ENCODE data around the gene ACOXL. TPM values are rescaled to one million over a fixed set of nuclear protein-coding genes. Genes with fewer than 3 reads are reported as not detected.

The ACOXL gene
- polyA plus RNA-seq, 2 donors, result not detected

GRCh38 chr2:110905217-110905616, 172.8 kb downstream of the ACOXL start:
- no peaks in the 10 kb centered on the region for H3K27me3 ChIP-seq (ENCODE audit: control insufficient read depth in 1 of 2, insufficient read depth in 2 of 2, low read length in 2 of 2)
- WGBS, 2 donors, result 86 to 91% methylated on average over 3 of the region's 3 CpGs
- H3K36me3 ChIP-seq (ENCODE audit: control insufficient read depth in 2 of 2, insufficient read depth in 2 of 2, low read length in 1 of 2), result no peaks in the 10 kb centered on the region

GRCh38 chr2:110906613-110907298, 174.4 kb downstream of the ACOXL start:
- no peaks in the 10 kb centered on the region for H3K36me3 ChIP-seq (ENCODE audit: control insufficient read depth in 2 of 2, insufficient read depth in 2 of 2, low read length in 1 of 2)
- no peaks in the 10 kb centered on the region for H3K9me3 ChIP-seq (ENCODE audit: control insufficient read depth in 2 of 2, insufficient read depth in 1 of 2, low read depth in 1 of 2, low read length in 1 of 2)
- no peaks in the 10 kb centered on the region for H3K4me1 ChIP-seq (ENCODE audit: control insufficient read depth in 2 of 2, insufficient read depth in 2 of 2, low read length in 1 of 2)
- no peak overlapping the region for H3K27ac ChIP-seq (ENCODE audit: low read depth in 2 of 2, low read length in 1 of 2)
- H3K27me3 ChIP-seq (ENCODE audit: control insufficient read depth in 1 of 2, insufficient read depth in 2 of 2, low read length in 2 of 2), result no peaks in the 10 kb centered on the region
- no peak overlapping the region for H3K4me3 ChIP-seq (ENCODE audit: low read depth in 1 of 2, low read length in 2 of 2)
- 93 to 95% methylated on average over 6 of the region's 6 CpGs for WGBS, 2 donors

More at GRCh38 chr2:110905217-110905616, 172.8 kb downstream of the ACOXL start:
- Histone ChIP-seq H3K9me3 (ENCODE audit: control insufficient read depth in 2 of 2, insufficient read depth in 1 of 2, low read depth in 1 of 2, low read length in 1 of 2) (no peaks in the 10 kb centered on the region), H3K4me1 (ENCODE audit: control insufficient read depth in 2 of 2, insufficient read depth in 2 of 2, low read length in 1 of 2) (no peaks in the 10 kb centered on the region), H3K4me3 (ENCODE audit: low read depth in 1 of 2, low read length in 2 of 2) (no peak overlapping the region), H3K27ac (ENCODE audit: low read depth in 2 of 2, low read length in 1 of 2) (no peak overlapping the region)

GRCh38 chr2:110909501-110909900, 177.1 kb downstream of the ACOXL start:
- WGBS, 2 donors, result 82 to 96% methylated on average over 3 of the region's 3 CpGs
- Histone ChIP-seq H3K27ac (ENCODE audit: low read depth in 2 of 2, low read length in 1 of 2) (no peak overlapping the region), H3K36me3 (ENCODE audit: control insufficient read depth in 2 of 2, insufficient read depth in 2 of 2, low read length in 1 of 2) (no peaks in the 10 kb centered on the region), H3K4me3 (ENCODE audit: low read depth in 1 of 2, low read length in 2 of 2) (no peak overlapping the region), H3K27me3 (ENCODE audit: control insufficient read depth in 1 of 2, insufficient read depth in 2 of 2, low read length in 2 of 2) (no peaks in the 10 kb centered on the region), H3K4me1 (ENCODE audit: control insufficient read depth in 2 of 2, insufficient read depth in 2 of 2, low read length in 1 of 2) (no peaks in the 10 kb centered on the region), H3K9me3 (ENCODE audit: control insufficient read depth in 2 of 2, insufficient read depth in 1 of 2, low read depth in 1 of 2, low read length in 1 of 2) (no peaks in the 10 kb centered on the region)

GRCh38 chr2:110910423-110910822, 178.1 kb downstream of the ACOXL start:
- WGBS, 2 donors, result 55 to 64% methylated on average over 1 of the region's 1 CpG
- H3K27ac ChIP-seq (ENCODE audit: low read depth in 2 of 2, low read length in 1 of 2), result no peak overlapping the region

DNA sequence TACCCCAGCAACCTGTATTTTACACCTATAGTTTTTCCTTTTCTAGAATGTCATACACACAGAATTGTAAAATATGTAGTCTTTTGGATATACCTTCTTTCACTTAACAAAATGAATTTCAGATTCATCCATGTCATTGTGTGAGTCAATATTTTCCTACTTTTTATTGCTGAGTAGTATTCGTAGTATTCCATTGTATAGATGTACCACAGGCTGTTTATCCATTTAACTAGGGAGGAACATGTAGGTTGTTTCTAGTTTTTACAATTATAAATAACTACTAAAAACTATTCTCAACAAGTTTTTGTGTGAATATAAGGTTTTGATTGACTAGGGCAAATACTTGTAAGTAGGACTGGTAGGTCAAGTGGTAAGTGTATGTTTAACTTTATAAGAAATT, 187.4 kb downstream of the ACOXL start:
- Histone ChIP-seq H3K4me1 (ENCODE audit: control insufficient read depth in 2 of 2, insufficient read depth in 2 of 2, low read length in 1 of 2) (no peaks in the 10 kb centered on the region), H3K36me3 (ENCODE audit: control insufficient read depth in 2 of 2, insufficient read depth in 2 of 2, low read length in 1 of 2) (no peaks in the 10 kb centered on the region), H3K9me3 (ENCODE audit: control insufficient read depth in 2 of 2, insufficient read depth in 1 of 2, low read depth in 1 of 2, low read length in 1 of 2) (no peaks in the 10 kb centered on the region), H3K27ac (ENCODE audit: low read depth in 2 of 2, low read length in 1 of 2) (no peak overlapping the region), H3K4me3 (ENCODE audit: low read depth in 1 of 2, low read length in 2 of 2) (no peak overlapping the region), H3K27me3 (ENCODE audit: control insufficient read depth in 1 of 2, insufficient read depth in 2 of 2, low read length in 2 of 2) (no peaks in the 10 kb centered on the region)
- WGBS, 2 donors, result 98 to 99% methylated on average over 1 of the region's 1 CpG

More at GRCh38 chr2:110910423-110910822, 178.1 kb downstream of the ACOXL start:
- no peaks in the 10 kb centered on the region for H3K9me3 ChIP-seq (ENCODE audit: control insufficient read depth in 2 of 2, insufficient read depth in 1 of 2, low read depth in 1 of 2, low read length in 1 of 2)
- H3K36me3 ChIP-seq (ENCODE audit: control insufficient read depth in 2 of 2, insufficient read depth in 2 of 2, low read length in 1 of 2), result no peaks in the 10 kb centered on the region
- no peaks in the 10 kb centered on the region for H3K4me1 ChIP-seq (ENCODE audit: control insufficient read depth in 2 of 2, insufficient read depth in 2 of 2, low read length in 1 of 2)
- H3K27me3 ChIP-seq (ENCODE audit: control insufficient read depth in 1 of 2, insufficient read depth in 2 of 2, low read length in 2 of 2), result no peaks in the 10 kb centered on the region
- no peak overlapping the region for H3K4me3 ChIP-seq (ENCODE audit: low read depth in 1 of 2, low read length in 2 of 2)

GRCh38 chr2:110925479-110925878, 193.1 kb downstream of the ACOXL start:
- peaks cover 0 to 7% of the 10 kb centered on the region in 2 donors for H3K9me3 ChIP-seq (ENCODE audit: control insufficient read depth in 2 of 2, insufficient read depth in 1 of 2, low read depth in 1 of 2, low read length in 1 of 2)
- no peaks in the 10 kb centered on the region for H3K36me3 ChIP-seq (ENCODE audit: control insufficient read depth in 2 of 2, insufficient read depth in 2 of 2, low read length in 1 of 2)
- H3K4me1 ChIP-seq (ENCODE audit: control insufficient read depth in 2 of 2, insufficient read depth in 2 of 2, low read length in 1 of 2), result no peaks in the 10 kb centered on the region

DNA sequence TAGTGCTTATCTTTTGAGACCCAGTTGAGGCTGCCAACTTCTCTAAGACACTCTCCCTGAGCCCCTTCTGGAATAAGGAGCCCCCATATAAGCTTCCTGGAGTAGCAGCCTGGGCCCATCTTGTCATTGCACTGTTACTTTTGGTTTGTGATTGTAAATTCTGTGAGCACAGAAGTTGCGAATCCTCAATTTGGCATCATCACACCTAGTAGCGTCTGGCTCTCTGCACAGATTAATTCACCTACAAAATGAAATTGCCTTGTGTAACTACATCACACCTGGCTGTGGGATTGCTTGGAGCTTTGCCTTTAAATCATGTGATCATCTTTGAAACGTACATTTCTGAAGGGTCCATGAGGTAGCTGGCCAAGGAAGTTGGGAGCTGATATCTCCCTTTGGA, 195.2 kb downstream of the ACOXL start:
- no peak overlapping the region for H3K27ac ChIP-seq (ENCODE audit: low read depth in 2 of 2, low read length in 1 of 2)
- peaks cover 0 to 7% of the 10 kb centered on the region in 2 donors for H3K9me3 ChIP-seq (ENCODE audit: control insufficient read depth in 2 of 2, insufficient read depth in 1 of 2, low read depth in 1 of 2, low read length in 1 of 2)
- H3K36me3 ChIP-seq (ENCODE audit: control insufficient read depth in 2 of 2, insufficient read depth in 2 of 2, low read length in 1 of 2), result no peaks in the 10 kb centered on the region
- 84 to 90% methylated on average over 3 of the region's 3 CpGs for WGBS, 2 donors
- no peaks in the 10 kb centered on the region for H3K27me3 ChIP-seq (ENCODE audit: control insufficient read depth in 1 of 2, insufficient read depth in 2 of 2, low read length in 2 of 2)
- no peaks in the 10 kb centered on the region for H3K4me1 ChIP-seq (ENCODE audit: control insufficient read depth in 2 of 2, insufficient read depth in 2 of 2, low read length in 1 of 2)
- no peak overlapping the region for H3K4me3 ChIP-seq (ENCODE audit: low read depth in 1 of 2, low read length in 2 of 2)

More at GRCh38 chr2:110925479-110925878, 193.1 kb downstream of the ACOXL start:
- H3K27ac ChIP-seq (ENCODE audit: low read depth in 2 of 2, low read length in 1 of 2), result no peak overlapping the region
- H3K27me3 ChIP-seq (ENCODE audit: control insufficient read depth in 1 of 2, insufficient read depth in 2 of 2, low read length in 2 of 2), result no peaks in the 10 kb centered on the region
- H3K4me3 ChIP-seq (ENCODE audit: low read depth in 1 of 2, low read length in 2 of 2), result no peak overlapping the region

- Histone ChIP-seq H3K4me3 (ENCODE audit: low read depth in 1 of 2, low read length in 2 of 2) (no peak overlapping the region), H3K9me3 (ENCODE audit: control insufficient read depth in 2 of 2, insufficient read depth in 1 of 2, low read depth in 1 of 2, low read length in 1 of 2) (peaks cover 0 to 7% of the 10 kb centered on the region in 2 donors), H3K4me1 (ENCODE audit: control insufficient read depth in 2 of 2, insufficient read depth in 2 of 2, low read length in 1 of 2) (no peaks in the 10 kb centered on the region), H3K36me3 (ENCODE audit: control insufficient read depth in 2 of 2, insufficient read depth in 2 of 2, low read length in 1 of 2) (no peaks in the 10 kb centered on the region), H3K27ac (ENCODE audit: low read depth in 2 of 2, low read length in 1 of 2) (no peak overlapping the region), H3K27me3 (ENCODE audit: control insufficient read depth in 1 of 2, insufficient read depth in 2 of 2, low read length in 2 of 2) (no peaks in the 10 kb centered on the region)
- 95 to 96% methylated on average over 1 of the region's 1 CpG for WGBS, 2 donors
Observed at GRCh38 chr2:110929528-110929927, 197.2 kb downstream of the ACOXL start.

DNA sequence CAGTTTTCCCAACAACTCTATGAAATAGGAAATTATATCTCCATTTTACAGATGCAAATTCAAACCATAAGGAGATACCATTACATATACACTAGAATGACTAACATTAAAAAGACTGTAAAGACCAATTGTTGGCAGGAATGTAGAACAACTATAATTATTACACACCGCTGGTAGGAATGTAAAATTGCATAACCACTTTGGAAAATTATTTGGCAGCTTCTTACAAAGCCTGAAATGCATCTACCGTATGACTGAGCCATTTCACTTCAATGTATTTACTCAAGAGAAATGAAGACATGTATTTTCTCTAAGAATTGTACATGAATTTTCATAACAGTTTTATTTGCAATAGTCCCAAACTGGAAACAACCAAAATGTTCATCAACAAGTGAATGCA, 199.3 kb downstream of the ACOXL start:
- no peak overlapping the region for H3K4me3 ChIP-seq (ENCODE audit: low read depth in 1 of 2, low read length in 2 of 2)
- H3K36me3 ChIP-seq (ENCODE audit: control insufficient read depth in 2 of 2, insufficient read depth in 2 of 2, low read length in 1 of 2), result no peaks in the 10 kb centered on the region
- no peaks in the 10 kb centered on the region for H3K4me1 ChIP-seq (ENCODE audit: control insufficient read depth in 2 of 2, insufficient read depth in 2 of 2, low read length in 1 of 2)
- 27 to 48% methylated on average over 2 of the region's 2 CpGs for WGBS, 2 donors
- H3K27ac ChIP-seq (ENCODE audit: low read depth in 2 of 2, low read length in 1 of 2), result no peak overlapping the region
- H3K9me3 ChIP-seq (ENCODE audit: control insufficient read depth in 2 of 2, insufficient read depth in 1 of 2, low read depth in 1 of 2, low read length in 1 of 2), result peaks cover 0 to 7% of the 10 kb centered on the region in 2 donors
- no peaks in the 10 kb centered on the region for H3K27me3 ChIP-seq (ENCODE audit: control insufficient read depth in 1 of 2, insufficient read depth in 2 of 2, low read length in 2 of 2)

DNA sequence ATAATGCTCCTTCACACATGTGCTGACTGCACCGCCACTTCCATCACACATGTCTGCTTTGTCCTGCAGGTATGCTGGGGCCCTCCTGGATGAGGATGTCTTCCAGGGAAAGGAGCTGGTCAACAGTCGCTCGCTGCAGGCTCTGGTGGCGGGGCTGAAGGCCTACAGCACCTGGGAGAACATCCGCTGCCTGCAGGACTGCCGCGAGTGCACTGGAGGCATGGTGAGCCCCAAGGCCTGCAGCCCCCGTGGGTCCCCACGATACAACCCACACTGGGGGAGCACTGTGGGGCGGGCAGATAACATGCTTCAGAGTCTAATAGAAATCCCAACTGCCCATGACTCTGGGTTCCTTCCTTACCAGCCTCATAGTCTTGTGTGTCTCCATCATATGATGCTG, 201.0 kb downstream of the ACOXL start:
- 94% methylated on average over 10 of the region's 10 CpGs for WGBS, 2 donors
- Histone ChIP-seq H3K27ac (ENCODE audit: low read depth in 2 of 2, low read length in 1 of 2) (no peak overlapping the region), H3K27me3 (ENCODE audit: control insufficient read depth in 1 of 2, insufficient read depth in 2 of 2, low read length in 2 of 2) (no peaks in the 10 kb centered on the region), H3K4me1 (ENCODE audit: control insufficient read depth in 2 of 2, insufficient read depth in 2 of 2, low read length in 1 of 2) (no peaks in the 10 kb centered on the region), H3K4me3 (ENCODE audit: low read depth in 1 of 2, low read length in 2 of 2) (no peak overlapping the region), H3K36me3 (ENCODE audit: control insufficient read depth in 2 of 2, insufficient read depth in 2 of 2, low read length in 1 of 2) (no peaks in the 10 kb centered on the region), H3K9me3 (ENCODE audit: control insufficient read depth in 2 of 2, insufficient read depth in 1 of 2, low read depth in 1 of 2, low read length in 1 of 2) (peaks cover 0 to 7% of the 10 kb centered on the region in 2 donors)

Data from esophagus (tissue), 2 donors.